ENCODE results near the gene ALOX15. TPM values are rescaled to one million over a fixed set of nuclear protein-coding genes. Genes with fewer than 3 reads are reported as not detected.

The ALOX15 gene
- total RNA-seq, 4 donors from 2014 or later = not detected

DNA sequence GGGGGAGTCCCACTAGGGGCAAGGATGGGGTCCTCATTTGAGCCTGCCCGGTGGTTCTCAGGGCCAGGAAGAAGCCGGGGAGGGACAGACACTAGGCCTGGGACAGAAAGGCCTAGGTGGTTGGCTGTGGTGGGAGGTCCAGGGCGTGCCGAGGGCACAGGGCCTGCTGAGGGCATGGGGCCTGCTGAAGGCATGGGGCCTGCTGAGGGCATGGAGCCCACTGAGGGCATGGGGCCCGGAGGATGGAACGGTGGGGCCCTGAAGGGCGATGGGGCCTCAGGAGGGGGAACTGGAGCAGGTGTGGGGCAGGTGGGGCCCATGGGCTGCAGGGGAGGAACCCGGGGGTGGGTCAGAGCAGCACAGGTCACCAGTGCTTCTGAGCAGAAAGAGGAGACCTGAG is 31.3 kb upstream of the ALOX15 start:
- no peak for DNase-seq

DNA sequence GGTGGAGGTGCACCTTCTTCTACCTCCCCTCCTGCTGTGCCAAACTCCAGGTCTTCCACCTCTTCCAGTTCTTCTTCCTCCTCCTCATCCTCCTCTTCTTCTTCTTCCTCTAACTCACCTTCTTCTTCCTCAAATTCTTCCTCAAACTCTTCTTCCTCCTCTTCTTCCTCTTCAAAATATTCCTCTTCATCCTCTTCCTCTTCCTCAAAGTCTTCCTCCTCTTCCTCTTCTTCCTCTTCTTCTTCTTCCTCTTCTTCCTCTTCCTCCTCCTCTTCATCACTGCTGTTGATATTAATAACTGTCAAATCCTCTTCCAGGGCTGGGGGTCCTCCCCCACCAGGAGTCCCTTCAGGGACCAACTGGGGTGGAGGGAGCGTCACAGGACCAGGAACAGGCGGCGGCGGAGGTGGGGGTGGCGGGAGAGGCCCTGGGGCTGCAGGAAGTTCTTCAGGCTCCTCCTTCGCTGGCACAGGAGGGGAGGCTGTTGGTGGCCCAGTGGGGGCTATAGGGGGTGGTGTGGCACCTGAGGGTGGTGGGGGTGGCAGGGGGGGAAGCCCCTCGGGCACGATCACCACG is 30.7 kb upstream of the ALOX15 start:
- TF ChIP-seq, protein P1, sequence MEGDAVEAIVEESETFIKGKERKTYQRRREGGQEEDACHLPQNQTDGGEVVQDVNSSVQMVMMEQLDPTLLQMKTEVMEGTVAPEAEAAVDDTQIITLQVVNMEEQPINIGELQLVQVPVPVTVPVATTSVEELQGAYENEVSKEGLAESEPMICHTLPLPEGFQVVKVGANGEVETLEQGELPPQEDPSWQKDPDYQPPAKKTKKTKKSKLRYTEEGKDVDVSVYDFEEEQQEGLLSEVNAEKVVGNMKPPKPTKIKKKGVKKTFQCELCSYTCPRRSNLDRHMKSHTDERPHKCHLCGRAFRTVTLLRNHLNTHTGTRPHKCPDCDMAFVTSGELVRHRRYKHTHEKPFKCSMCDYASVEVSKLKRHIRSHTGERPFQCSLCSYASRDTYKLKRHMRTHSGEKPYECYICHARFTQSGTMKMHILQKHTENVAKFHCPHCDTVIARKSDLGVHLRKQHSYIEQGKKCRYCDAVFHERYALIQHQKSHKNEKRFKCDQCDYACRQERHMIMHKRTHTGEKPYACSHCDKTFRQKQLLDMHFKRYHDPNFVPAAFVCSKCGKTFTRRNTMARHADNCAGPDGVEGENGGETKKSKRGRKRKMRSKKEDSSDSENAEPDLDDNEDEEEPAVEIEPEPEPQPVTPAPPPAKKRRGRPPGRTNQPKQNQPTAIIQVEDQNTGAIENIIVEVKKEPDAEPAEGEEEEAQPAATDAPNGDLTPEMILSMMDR (IDR thresholded peaks at IDR 0.05) = no peak
- no peak for TF ChIP-seq POLR2A (IDR thresholded peaks at IDR 0.05)
- H3K27ac ChIP-seq = no peak overlapping the region
- peaks cover 0 to 64% (median 0%) of the 10 kb centered on the region in 3 donors for H3K36me3 ChIP-seq
- H3K4me1 ChIP-seq = no peaks in the 10 kb centered on the region
- no peak for DNase-seq
- H3K4me3 ChIP-seq = no peak overlapping the region
- H3K27me3 ChIP-seq = no peaks in the 10 kb centered on the region
- H3K9me3 ChIP-seq = no peaks in the 10 kb centered on the region

More for the DNA sequence above, 31.3 kb upstream of the ALOX15 start:
- no peak for TF ChIP-seq POLR2A (IDR thresholded peaks at IDR 0.05)
- TF ChIP-seq, protein P1 (IDR thresholded peaks at IDR 0.05) = no peak
- H3K9me3 ChIP-seq = no peaks in the 10 kb centered on the region
- H3K36me3 ChIP-seq = peaks cover 0 to 70% (median 0%) of the 10 kb centered on the region in 3 donors
- H3K4me3 ChIP-seq = no peak overlapping the region
- no peaks in the 10 kb centered on the region for H3K27me3 ChIP-seq
- no peaks in the 10 kb centered on the region for H3K4me1 ChIP-seq
- no peak overlapping the region for H3K27ac ChIP-seq

DNA sequence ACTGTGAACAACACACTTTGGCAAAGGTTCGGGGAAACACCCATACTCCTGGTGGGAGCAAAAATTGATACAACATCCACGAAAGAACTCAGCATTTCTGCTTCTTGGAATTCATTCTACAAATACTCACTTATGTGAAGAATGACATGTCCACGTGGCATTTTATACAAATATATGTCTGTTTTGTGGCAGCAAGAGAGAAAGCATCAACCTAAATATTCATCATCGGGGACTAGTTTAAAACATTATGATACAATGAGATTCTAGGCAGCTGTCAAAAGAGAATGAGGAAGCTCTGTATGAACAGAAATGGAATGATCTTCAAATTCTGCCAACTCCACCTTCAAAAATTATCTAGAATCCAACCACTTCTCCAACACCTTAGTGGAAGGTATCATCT is 25.7 kb upstream of the ALOX15 start:
- Histone ChIP-seq H3K36me3 (peaks cover 0 to 14% (median 0%) of the 10 kb centered on the region in 3 donors), H3K27me3 (no peaks in the 10 kb centered on the region), H3K4me1 (no peaks in the 10 kb centered on the region), H3K4me3 (no peak overlapping the region), H3K9me3 (no peaks in the 10 kb centered on the region), H3K27ac (no peak overlapping the region)
- no peak for DNase-seq
- TF ChIP-seq POLR2A (IDR thresholded peaks at IDR 0.05) = no peak
- TF ChIP-seq, protein P1 (IDR thresholded peaks at IDR 0.05) = no peak

DNA sequence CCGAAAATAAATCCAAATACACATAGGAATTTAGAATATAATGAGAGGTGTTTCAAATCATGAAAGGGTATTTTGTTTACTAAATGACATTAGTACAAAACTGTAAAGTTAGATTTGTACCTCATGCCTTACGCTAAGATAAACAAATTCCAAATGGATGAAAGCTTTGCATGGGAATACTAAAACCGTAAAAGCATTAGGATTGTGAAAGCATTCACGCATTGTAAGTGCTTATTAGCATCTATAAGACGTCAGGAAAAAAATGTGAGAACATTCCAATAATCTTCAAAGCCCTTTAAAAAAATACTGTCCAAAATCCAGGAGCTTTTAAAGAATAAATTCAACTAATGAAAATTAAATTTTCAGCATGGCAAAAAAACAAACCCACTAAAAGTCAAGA is 24.8 kb upstream of the ALOX15 start:
- TF ChIP-seq, protein P1 (IDR thresholded peaks at IDR 0.05) = no peak
- no peak for TF ChIP-seq POLR2A (IDR thresholded peaks at IDR 0.05)
- no peaks in the 10 kb centered on the region for H3K4me1 ChIP-seq
- peaks cover 0 to 6% (median 0%) of the 10 kb centered on the region in 3 donors for H3K36me3 ChIP-seq
- no peaks in the 10 kb centered on the region for H3K9me3 ChIP-seq
- no peak overlapping the region for H3K27ac ChIP-seq
- H3K27me3 ChIP-seq = no peaks in the 10 kb centered on the region
- DNase-seq = no peak
- H3K4me3 ChIP-seq = no peak overlapping the region

DNA sequence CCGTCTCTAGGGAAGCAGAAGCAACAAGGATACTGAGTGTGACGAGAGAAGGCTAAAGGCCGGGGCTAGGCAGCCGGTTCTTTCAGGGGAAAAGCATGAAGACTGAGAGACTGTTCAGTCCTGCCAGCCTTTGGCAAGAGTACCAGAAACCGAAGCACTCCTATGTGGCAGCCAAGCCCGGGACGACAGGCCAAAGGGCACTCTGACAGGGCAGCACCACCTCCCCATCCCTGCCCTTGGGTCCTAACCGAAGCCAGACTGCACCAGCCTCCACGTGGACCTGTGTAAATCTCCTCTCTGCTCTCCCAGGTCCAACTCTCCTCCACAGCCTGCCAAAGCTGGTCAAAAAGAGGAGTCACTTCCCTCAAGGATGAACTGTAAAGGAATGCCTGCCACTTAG is 23.5 kb upstream of the ALOX15 start:
- peak in 2 of 3 donors; percentile 65 to 70 for DNase-seq
- Histone ChIP-seq H3K27me3 (no peaks in the 10 kb centered on the region), H3K4me1 (no peaks in the 10 kb centered on the region), H3K36me3 (no peaks in the 10 kb centered on the region), H3K9me3 (no peaks in the 10 kb centered on the region), H3K27ac (no peak overlapping the region), H3K4me3 (no peak overlapping the region)
- TF ChIP-seq, protein P1 (IDR thresholded peaks at IDR 0.05) = no peak
- TF ChIP-seq POLR2A (IDR thresholded peaks at IDR 0.05) = no peak

DNA sequence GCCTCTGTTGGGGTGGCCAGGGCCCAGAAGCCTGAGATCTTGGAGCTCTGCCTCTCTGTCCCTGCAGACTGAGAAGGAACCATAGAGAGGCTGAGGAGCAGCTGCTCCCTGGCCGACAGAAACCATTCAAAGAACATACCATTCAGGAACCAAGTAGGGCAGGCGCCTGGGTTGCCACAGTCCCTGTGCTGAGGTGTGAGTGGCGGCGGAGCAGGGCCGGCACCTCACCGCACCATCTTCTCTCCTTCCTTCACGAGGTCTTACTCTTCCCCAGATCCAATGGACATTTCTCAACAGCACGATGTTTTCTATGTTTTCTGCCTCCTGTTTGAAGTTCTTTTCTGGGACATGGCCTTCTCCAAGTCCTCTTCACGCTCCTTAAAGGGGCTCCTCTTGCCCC is 22.8 kb upstream of the ALOX15 start:
- no peaks in the 10 kb centered on the region for H3K4me1 ChIP-seq
- H3K4me3 ChIP-seq = no peak overlapping the region
- no peak for DNase-seq
- H3K27me3 ChIP-seq = no peaks in the 10 kb centered on the region
- no peak for TF ChIP-seq POLR2A (IDR thresholded peaks at IDR 0.05)
- TF ChIP-seq, protein P1 (IDR thresholded peaks at IDR 0.05) = no peak
- H3K27ac ChIP-seq = no peak overlapping the region
- no peaks in the 10 kb centered on the region for H3K36me3 ChIP-seq
- H3K9me3 ChIP-seq = no peaks in the 10 kb centered on the region
